ENCODE data around the gene HOXA5.
A peak's percentile ranks its signal among the peaks of the same experiment; 100 is the strongest.

The HOXA5 gene

DNA sequence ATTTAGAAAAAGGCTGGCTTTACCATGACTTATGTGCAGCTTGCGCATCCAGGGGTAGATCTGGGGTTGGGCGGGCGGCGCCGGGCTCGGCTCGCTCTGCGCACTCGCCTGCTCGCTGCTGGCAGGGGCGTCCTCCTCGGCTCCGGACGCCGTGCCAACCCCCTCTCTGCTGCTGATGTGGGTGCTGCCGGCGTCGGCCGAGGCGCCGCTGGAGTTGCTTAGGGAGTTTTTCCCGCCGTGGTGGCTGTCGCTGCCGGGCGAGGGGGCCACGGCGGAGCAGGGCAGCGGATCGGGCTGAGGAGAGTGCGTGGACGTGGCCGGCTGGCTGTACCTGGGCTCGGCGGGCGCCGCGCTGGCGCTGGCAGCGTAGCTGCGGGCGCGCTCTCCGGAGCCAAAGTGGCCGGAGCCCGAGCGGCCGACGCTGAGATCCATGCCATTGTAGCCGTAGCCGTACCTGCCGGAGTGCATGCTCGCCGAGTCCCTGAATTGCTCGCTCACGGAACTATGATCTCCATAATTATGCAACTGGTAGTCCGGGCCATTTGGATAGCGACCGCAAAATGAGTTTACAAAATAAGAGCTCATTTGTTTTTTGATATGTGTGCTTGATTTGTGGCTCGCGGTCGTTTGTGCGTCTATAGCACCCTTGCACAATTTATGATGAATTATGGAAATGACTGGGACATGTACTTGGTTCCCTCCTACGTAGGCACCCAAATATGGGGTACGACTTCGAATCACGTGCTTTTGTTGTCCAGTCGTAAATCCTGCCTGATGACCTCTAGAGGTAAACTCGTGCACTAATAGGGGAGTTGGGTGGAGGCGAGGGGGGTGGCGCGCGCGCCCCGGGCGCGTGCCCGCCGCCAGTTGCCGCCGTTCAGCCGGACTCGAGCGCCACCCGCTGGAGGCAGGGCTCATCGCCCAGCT, at the start of gene HOXA5:
TSS of gene HOXA5 (minus strand) at position 659 of the 927 bp plus-strand sequence. CDS start at position 585, 74 bp downstream.
- DNase-seq (no peak), ATAC-seq (no peak)

DNA sequence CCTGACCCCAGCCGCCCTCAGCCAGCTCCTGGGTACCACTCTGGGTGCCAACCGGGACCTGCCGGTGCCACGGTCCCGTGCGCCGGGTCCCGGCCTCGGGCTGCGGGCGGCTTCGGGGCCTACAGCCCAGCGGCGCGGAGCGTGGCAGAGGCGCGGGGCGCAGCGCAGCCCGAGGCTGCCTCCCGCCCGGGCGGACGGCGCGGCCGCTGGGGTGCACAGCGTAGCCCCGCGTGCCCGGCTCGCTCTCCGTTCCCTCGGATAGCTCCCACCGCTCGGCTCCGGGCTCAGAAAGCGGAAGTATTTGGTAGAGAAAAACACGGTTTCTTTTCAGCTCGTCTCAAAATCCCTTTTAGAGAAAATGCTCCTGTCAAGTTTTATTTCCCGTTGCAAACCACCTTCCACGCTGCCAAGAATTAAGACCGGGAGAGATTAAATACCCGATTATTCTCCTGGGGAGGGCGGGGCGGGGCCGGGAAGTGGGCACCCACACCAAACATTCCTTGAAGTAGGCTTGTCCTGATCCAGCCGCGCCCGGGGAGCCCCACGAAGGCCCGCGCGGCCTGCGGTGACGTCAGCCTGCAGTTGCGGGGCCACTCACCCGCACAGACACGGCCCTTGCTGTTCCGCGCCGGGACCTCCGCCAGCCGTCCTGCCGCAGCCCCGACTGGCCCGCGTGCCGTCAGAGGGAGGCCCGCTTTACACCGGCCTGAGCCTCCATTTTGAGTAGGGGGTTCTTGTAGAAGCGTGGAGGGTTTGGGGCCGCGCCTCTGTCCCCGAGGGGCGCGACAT, 49.3 kb upstream of the HOXA5 start:
- ATAC-seq (peak; percentile 20), DNase-seq (no peak)

DNA sequence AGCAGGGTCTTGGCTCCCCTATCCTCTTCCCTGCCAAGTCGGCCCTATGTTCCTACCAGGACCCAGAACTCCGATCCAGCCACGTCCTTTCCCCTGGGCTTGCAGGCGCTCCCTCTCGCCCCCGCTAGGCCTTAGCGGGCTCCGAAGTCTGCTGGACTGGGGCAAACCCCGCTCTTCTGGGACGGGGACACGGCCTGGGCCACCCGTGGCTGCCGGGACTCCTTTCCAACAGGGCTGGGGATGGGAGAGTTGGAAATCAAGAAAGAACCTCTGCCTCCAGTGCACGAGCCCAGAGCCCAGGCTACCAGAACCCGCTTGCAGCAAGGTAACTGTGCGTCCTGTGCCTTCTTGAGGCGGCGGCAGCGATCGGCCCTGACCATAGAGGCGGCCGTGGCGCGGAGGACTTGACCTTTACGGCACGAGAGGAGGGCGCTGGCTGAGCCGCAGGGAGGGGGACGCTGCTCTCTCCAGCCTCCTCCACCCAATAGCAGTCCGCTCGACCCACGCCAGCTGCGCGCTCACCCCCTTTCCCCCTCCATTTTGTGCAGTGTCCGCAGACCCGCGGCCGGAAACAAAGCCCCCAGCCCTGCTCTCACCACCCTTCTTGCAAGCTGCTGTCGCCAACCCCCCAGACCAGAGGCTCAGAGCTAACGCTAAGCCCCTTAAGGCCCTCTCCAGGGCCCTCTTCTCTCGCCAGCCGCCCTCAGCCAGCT, 48.5 kb upstream of the HOXA5 start:
- no peak for DNase-seq
- no peak for ATAC-seq

DNA sequence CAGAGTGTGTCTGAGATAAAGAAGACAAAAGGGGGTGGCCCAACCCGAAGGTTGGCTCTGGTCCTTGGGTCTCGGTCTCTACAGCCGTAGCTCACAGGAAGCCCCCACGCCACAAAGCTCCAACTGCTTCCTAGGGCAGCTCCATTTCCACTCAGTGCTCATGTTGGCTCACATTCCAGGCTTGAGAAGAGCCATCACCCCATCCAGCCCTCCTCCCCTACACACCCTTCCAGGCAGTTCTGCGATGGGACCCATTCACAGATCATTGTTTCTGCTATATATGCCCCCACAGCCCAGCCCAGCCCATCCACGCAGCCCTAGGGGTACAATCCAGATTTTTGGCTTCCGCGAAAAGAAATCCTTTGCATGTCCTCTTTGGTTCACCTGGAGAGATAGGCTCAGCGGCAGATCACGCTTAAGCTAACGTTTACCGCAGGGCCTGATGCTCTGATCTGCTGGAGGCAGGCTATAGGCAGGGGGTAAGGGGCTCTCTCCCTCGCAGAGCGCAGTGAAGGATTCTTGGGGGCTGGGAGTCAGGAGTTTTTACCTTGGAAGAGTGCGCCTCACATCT, 47.8 kb upstream of the HOXA5 start:
- DNase-seq (no peak), ATAC-seq (no peak)

DNA sequence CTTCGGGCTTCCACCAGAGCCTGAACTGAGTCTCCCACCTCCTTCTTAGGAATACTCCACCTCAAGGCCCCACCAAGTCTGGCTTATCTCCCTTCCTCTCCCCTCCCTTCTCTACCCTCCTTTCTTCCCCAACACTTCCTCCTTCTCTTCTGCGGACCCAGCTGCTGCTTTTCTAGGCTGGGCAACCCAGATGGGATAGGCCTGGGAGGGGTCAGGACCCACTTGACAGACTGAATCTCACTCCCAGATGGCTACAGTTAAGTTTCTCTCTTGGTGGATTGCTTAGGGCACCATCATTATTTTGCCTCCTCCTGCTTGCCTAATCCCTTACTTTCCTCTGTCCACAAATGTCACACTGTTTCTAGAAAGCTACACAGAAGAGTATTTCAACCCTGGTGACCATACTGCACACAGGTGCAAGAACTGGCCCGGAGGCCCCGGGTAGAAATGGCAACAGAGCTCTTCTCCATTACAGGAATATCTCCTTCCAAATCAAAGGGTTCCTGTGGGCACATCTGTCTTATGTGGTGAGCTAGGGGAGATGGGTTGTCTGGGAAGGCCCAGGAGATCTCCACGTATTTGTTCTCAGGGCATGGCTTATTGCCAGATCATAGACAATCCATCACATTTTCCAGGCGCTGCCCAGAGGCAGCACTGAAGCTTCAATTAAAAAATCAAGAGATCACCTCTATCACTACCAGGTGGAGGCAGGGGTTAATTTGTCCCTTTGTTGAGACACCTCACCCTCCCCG, 46.7 kb upstream of the HOXA5 start:
- DNase-seq (no peak), ATAC-seq (no peak)

DNA sequence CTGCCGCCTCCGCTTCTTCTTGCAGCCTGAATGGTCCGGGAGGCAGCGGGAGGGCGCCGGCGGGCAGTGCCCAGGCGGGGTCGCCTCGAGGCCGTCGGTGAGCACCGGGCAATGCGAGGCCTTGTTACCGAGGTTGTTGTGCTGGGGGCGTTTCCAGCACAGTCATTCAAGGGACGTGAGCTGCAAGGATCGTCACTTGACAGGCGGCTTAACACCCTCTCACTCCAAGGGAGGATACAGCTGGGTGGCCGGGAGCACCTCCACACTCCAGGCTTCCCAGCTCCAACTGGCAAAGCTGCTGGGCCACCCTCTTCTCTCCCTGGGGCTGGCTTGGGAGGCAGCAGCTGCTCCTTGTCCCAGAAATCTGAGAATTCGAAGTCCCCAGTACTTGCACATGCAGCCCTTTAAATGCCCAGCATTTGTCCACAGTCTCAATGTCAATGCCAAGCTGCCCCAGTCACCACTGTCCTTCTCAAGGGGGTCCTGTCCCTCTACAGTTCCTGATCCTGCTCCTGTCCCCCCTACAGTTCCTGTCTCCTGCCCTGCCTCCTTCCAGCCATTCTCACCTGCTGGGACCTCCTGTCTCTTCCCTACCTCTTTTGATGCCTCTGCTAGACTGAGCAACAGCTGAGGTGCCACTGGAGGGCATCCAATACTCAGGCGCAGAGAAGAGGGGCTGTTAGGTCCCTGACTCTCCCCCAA, 46.0 kb upstream of the HOXA5 start:
- DNase-seq: no peak
- no peak for ATAC-seq

DNA sequence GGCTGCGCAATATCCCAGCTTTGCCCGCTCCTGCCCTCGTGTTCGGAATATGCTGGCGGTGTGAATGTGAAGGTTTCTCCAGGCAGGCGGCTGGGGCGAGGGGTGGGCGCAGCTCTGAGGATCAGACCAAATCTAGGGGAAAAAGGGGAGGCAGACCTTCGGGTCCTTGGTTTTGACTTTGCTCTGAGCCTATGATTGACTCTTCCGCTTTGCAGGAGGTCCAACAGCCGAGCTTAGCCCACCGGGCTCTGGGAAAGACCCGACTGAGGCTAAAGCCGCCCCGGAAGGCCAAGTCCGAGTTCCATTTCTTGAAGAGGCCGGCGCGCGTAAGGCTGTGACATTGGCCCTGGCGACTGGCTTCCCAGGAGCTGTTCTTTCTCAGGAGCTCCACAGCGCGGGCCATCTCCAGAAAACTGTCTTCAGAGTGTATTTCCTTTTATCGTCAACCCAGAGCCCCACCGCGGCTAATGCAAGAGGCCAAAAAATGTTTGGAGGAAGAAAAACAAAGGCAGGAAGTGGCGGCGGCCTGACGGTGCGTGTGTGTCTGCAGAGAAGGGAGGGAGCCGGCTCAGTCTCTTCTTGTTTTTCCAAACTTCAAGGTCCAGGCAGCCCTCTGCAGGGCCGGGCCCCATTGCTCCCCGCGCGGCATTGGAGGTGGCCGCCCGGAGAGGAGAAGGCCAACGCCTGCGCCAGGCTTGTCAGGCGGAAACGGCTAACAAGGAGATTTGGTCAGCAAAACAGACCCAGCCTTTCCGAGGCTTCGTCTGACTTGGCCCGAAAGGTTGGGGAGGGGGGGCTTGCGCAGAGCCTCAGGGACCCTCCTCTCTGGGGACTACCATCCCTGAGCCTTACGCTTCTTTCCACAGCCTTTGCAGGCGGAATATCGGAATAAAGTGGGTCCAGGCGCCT, 45.2 kb upstream of the HOXA5 start:
- ATAC-seq: no peak
- DNase-seq: no peak

DNA sequence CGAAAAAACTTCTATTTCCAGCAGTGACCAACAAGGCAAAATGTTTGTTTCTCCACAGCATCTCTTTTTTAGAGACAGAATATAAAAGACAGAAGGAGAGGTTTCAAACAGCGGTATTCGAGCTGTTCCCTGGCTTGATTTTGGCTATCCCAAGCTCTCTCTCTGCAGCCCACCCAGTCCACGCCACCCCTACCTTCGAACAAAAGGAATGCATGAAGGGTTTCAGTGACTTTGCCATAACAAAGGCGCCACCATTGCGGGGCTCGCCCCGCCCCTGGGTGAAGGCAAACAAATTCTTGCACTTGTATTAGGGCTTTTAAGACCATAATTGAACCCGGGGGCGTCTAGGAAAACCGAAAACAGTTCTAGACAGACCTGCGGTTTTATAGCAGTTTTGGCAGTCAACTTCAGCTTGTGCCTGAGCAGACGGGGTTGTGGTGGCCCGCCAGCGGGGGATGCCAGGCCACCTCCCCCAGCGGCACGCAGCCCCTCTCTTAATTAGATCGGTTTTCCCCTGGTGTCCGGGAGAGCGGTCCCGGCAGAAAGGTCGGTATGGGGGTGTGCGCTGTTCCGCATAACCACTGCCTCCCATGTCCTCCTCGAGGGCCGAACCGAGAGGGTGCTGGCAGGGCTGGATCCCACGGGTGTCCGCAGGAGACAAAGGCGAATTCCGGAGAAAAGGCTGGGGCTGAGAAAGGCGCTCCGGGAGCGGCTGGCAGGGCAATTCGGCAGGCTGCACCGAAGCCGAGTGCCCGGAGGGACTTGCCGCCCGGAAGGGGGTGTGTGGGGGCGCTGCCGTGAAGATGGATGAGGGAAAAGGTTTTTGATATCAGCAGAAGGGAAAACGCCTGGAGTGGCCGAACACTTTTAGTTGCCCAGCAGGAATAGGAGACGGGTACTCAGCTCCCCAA, 44.2 kb upstream of the HOXA5 start:
- no peak for DNase-seq
- no peak for ATAC-seq

DNA sequence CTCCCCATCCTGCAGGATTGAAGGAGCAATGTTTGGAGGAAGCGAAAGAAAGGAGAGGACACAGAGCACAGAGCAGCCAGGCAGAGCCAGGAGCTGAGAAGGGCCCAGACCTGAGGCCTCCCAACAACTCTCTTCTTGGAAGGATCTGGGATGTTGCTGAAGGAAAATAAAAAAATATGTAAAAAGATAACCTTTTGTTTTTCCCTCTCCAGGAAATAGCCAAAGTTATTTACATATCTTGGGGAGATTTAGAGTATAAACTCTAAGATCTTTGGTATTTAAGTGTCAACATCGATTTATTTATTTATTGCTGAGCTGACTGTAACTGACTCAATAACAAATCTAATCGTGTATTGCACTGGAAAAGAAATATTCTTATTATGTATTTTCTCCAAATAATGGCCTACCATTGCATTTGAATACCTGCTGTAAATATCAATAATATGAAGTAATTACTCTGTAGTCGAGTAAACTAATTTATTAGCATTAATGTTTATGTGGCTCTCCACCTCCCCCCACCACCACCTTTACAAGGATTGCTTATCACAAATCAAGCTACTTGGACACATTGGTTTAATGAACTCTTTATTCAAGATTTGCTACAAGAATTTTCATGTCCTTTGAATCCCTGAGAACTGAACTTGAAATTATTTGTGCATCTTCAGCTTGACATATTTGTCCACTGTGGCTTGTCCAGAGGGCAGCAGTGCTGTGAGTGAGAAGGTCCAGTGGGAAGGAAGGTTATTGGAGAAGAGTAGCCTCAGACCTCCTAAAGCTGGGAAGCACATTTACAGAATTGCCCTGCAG, 43.4 kb upstream of the HOXA5 start:
- ATAC-seq: no peak

DNA sequence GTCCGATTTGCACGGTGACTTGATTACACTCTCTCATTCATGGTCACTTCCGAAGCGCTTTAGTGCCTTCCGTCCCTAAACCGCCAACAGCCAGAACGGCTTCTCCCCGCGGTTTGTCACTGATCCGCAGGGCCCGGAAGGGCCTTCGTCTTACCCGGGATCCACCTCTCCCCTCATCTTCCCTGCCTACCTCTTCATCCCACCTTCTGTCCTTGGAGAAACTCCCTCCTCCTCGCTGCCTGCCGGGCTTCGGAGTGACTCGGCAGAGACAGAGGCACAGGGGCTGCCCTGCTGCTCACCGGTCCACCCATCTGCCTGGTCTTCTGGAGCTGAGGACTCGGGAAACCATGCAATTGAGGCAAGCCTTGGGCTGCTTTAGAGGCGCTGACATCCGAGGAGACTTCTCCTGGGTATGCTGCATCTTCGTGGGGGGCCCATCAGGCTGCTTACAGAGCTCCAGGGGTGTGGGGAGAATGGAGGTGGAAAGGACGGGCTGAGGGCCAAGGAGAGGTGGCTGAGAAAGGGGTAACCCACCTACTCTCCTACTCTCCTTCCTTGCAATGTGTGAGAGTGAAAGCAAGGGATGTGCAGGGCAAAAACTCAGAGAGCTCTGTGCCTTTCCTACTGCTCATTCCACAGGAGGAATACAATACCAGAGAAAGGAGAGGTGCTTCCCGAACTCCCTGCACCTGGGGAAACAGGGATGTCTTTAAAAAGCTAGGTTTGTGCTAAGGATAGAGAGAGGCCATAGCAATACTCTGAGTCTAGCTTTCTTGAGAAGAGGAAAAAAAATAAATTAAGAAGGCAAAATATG, 42.6 kb upstream of the HOXA5 start:
- ATAC-seq (no peak), DNase-seq (no peak)

More for the DNA sequence above, 43.4 kb upstream of the HOXA5 start:
- no peak for DNase-seq

DNA sequence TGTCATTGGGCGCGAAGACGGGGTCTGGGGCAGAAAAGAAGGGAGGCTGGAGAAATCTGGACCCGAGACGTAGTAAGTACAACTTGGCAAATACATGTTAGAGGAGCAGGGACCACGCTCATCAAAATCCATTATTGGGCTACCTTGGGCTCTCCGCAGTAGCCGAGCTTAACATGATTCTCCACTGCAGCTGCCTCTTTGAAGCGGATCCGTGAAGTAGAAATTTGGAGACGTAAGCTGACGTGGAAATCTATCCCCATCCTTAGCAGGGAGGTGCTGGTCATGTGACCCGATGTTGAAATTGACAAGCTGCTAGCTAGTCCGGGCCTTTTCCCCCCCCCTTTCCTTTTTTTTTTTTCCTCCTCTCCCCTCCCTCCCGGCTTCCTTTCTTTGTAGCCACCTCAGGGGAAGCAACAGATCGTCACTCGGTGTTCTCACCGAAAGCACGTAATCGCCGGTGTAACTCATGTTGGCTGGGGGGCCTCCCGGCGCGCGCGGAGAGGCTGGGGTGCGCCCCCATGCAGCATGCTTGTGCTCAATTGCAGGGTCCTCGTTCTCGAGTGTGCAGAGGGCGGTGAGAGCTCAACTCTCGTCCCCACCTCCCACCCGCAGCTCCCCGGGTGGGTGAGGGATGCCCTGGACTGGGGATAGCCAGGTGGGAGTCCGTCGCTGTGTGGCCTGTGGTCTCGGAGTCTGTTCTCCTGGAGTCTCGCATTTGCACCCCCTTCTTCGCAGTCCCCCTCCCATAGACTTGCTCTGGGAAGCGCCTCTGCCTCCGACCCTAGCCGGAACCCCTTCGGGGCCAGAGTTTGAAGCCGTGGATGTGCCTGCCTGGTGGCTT, 41.8 kb upstream of the HOXA5 start, which contains the start of gene HOXA11:
TSS of gene HOXA11 (minus strand) at position 220 of the 841 bp plus-strand sequence. CDS start at position 132, 88 bp downstream.
- ATAC-seq: no peak

DNA sequence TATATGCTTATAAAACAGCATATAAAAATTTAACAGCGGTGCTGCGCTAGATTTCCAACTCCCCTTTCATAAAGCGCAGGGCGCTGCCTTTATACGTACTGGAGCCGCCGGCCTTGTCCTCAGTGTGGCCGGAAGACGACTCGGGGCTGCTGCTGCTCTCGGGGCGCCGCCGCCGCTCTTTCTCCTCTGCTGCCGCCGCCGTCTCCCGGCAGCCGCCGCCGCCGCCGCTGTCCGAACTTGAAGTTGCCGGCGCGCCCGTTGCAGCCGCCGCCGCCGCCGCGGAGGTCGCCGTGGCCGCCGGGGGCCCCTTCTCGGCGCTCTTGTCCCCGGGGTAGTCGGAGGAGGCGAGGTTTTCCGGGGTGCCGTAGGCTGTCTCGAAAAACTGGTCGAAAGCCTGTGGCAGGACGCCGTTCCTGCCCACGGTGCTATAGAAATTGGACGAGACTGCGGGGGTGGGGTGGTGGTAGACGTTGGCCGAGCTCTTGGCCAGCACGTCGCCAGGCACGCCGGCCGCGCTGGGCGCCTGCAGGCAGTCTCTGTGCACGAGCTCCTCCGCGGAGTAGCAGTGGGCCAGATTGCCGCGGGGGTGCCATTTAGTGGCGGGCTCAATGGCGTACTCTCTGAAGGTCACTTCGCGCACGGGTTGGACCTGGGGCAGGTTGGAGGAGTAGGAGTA, 41.0 kb upstream of the HOXA5 start:
- ATAC-seq (no peak), DNase-seq (no peak)

More for the DNA sequence above, 41.8 kb upstream of the HOXA5 start, which contains the start of gene HOXA11:
- DNase-seq: no peak

DNA sequence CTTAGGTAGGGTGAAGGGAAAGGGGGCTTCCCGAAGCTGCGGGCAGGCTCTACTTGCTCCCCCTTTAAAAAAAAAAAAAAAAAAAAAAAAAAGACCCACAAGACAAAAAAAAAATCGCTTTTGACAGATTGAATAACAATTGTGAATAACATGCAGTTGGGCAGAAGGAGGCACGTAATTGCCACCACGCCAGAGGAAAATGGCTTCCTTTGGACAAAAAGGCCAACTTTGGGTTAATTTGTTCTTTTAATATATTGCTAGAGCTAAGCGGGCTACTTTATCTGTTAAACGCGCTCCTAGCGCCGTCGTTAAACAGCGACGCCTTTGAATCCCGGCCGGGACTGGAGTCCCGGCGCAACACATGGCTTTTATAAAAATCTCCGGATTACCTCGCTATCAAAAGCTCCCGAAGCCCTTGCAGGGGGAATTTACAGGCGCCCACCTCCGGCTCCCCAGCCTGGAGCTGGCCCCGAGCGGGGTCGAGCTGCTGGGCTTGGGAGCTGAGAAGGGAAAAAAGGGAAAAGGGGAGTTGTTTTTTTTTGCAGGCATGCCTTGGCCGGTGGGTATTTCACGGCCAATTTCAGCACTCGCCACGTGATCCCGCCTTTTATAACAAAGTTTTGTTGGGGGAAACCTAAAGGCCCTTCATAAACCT, 40.3 kb upstream of the HOXA5 start:
- no peak for ATAC-seq
- no peak for DNase-seq

DNA sequence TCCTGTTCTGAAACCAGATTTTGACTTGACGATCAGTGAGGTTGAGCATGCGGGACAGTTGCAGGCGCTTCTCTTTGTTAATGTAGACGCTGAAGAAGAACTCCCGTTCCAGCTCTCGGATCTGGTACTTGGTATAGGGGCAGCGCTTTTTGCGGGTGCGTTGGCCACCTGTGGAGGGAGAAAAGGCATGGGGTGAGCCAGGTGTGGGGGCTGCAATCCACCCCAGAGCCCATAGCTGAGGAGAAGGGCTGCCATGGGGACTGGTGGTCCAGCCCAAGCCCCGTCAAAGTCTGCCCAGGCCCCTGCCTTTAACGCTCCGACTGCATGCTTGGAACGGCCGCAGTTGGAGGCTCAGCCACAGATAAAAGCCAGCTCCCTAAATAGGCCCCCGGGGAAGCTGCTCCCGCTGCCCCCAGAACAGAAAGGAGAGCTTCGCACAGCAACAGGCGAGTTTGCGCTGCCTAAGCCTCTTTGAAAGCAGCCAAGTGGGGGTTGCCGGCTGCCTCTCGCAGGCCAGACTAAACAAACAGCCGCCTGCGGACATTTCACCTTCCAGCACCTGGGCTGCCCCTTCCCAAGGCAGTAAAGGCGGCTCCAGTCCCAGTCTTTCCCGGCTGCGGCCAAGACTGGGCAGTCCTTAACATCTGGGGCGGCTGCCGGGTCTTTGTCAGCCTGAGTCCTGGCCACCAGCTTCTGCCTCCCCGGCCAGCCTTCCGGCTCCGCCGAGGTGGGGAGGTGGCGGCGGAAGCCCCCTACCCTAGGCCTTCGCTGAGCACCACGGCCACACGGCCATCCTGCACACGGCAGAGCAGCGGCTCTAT, 39.6 kb upstream of the HOXA5 start:
- DNase-seq: no peak
- ATAC-seq: no peak
